Measurements from ENCODE around the gene TSSK3.
"Not testable (repeated sequence)": the region's sequence is repeated elsewhere in the genome, so short reads cannot be mapped to it uniquely, and the experiment has no call there.

The TSSK3 gene

GRCh38 chr1:32390904-32391870 is 28.8 kb downstream of the TSSK3 start:
- no peak for TF ChIP-seq ZNF274 (IDR thresholded peaks at IDR 0.05; ENCODE audit: low read depth, low read length)
- no peak overlapping the region for H3K4me3 ChIP-seq (ENCODE audit: low read length)

- no peak for TF ChIP-seq ZNF274 (IDR thresholded peaks at IDR 0.05; ENCODE audit: low read depth, low read length)
- no peak overlapping the region for H3K4me3 ChIP-seq (ENCODE audit: low read length)
These were observed 30.0 kb downstream of the TSSK3 start for GRCh38 chr1:32392325-32392724.

- H3K4me3 ChIP-seq (ENCODE audit: low read length), result peak overlapping the region; percentile 72
- no peak for TF ChIP-seq ZNF274 (IDR thresholded peaks at IDR 0.05; ENCODE audit: low read depth, low read length)
These were observed 30.8 kb downstream of the TSSK3 start for GRCh38 chr1:32393136-32393535.

DNA sequence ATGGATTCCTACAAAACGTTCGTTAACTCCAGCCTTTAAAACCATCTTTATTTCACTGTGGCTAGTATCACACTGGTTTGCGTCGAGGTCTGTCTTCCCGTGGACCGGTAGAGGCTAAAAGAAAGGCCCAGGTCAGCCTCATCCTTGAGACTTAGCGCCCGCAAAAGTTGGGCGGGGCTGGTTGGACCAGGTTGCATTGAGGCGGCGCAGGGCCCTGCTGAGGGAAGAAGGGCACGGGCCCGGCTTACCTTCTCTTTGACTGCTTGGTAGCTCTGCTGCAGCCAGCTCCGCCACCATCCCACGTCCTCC is 31.4 kb downstream of the TSSK3 start:
- TF ChIP-seq ZNF274 (IDR thresholded peaks at IDR 0.05; ENCODE audit: low read depth, low read length), result no peak

GRCh38 chr1:32394141-32394889 is 32.0 kb downstream of the TSSK3 start, which contains the start of gene BSDC1:
Gene BSDC1, minus strand, starts transcription at chr1:32394441. Its CDS starts 27 bp downstream, at chr1:32394414.
- H3K4me3 ChIP-seq (ENCODE audit: low read length), result peak within 1 kb of the TSS; percentile 72
- TF ChIP-seq ZNF274 (IDR thresholded peaks at IDR 0.05; ENCODE audit: low read depth, low read length), result no peak

More for the DNA sequence above, 31.4 kb downstream of the TSSK3 start:
- peak overlapping the region; percentile 72 for H3K4me3 ChIP-seq (ENCODE audit: low read length)

- H3K4me3 ChIP-seq (ENCODE audit: low read length), result peak overlapping the region; percentile 70
- no peak for TF ChIP-seq ZNF274 (IDR thresholded peaks at IDR 0.05; ENCODE audit: low read depth, low read length)
These were observed 32.6 kb downstream of the TSSK3 start for GRCh38 chr1:32394890-32395432.

DNA sequence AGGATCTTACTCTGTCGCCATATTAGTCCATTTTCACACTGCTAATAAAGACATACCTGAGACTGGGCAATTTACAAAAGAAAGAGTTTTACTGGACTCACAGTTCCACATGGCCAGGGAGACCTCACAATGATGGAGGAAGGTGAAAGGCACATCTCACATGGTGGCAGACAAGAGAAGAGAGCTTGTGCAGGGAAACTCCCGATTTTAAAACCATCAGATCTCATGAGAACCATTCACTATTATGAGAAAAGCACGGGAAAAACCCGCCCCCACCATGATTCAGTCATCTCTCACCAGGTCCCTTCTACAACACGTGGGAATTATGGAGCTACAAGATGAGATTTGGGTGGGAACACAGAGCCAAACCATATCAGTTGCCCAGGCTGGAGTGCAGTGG is 34.2 kb downstream of the TSSK3 start:
- not testable (repeated sequence) for H3K4me3 ChIP-seq (ENCODE audit: low read length)

- TF ChIP-seq ZNF274 (IDR thresholded peaks at IDR 0.05; ENCODE audit: low read depth, low read length), result no peak
These were observed 36.1 kb downstream of the TSSK3 start for GRCh38 chr1:32398401-32398800.

GRCh38 chr1:32399843-32400242 is 37.5 kb downstream of the TSSK3 start:
- no peak for TF ChIP-seq ZNF274 (IDR thresholded peaks at IDR 0.05; ENCODE audit: low read depth, low read length)
- H3K4me3 ChIP-seq (ENCODE audit: low read length), result no peak overlapping the region

More at GRCh38 chr1:32398401-32398800, 36.1 kb downstream of the TSSK3 start:
- no peak overlapping the region for H3K4me3 ChIP-seq (ENCODE audit: low read length)

DNA sequence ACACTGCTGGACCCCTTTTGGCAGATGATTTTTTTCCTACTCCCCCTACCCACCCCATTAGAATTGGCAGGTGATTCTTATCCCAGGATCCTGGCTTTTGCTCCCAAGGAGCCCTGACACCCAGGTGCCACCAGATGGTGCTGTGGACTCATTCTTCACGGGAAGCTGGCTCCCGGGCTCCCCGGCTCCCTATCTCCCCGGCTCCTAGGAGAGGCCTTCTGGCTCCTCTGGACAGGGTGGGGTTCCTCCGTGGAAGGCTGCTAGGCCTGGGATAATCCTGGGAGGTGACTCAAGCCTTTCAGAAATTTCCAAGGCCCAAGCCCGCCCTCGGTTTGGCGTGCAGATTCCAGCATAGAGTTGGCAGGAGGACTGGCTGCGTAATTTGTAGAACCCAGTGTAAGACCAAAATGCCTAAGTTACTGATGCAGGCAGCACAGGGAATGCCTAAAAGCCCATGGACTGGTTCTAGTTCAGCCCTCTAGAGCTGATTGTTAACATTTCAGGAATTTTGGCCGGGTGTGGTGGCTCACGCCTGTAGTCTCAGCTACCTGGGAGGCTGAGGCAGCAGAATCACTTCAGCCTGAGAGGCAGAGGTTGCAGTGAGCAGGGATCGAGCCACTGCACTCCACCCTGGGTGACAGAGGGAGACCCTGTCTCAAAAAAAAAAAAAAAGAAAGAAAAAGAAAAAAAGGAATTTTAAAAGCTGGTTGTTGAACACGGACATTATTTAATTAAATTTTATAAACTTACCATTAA is 38.7 kb downstream of the TSSK3 start:
- no peak for TF ChIP-seq ZNF274 (IDR thresholded peaks at IDR 0.05; ENCODE audit: low read depth, low read length)
- no peak overlapping the region for H3K4me3 ChIP-seq (ENCODE audit: low read length)

GRCh38 chr1:32404946-32405345 is 42.6 kb downstream of the TSSK3 start:
- TF ChIP-seq ZNF274 (IDR thresholded peaks at IDR 0.05; ENCODE audit: low read depth, low read length), result no peak

GRCh38 chr1:32405672-32406467 is 43.5 kb downstream of the TSSK3 start:
- H3K4me3 ChIP-seq (ENCODE audit: low read length), result no peak overlapping the region
- TF ChIP-seq ZNF274 (IDR thresholded peaks at IDR 0.05; ENCODE audit: low read depth, low read length), result no peak

More at GRCh38 chr1:32404946-32405345, 42.6 kb downstream of the TSSK3 start:
- no peak overlapping the region for H3K4me3 ChIP-seq (ENCODE audit: low read length)

GRCh38 chr1:32406629-32407111 is 44.3 kb downstream of the TSSK3 start:
- H3K4me3 ChIP-seq (ENCODE audit: low read length), result no peak overlapping the region
- no peak for TF ChIP-seq ZNF274 (IDR thresholded peaks at IDR 0.05; ENCODE audit: low read depth, low read length)

All from GM08714 (cell line).